H1 (cell line): ENCODE measurements around the gene C2CD5.

Experiments
- NRF1 ChIP-seq: IDR thresholded peaks from 2 replicates; pipeline ENCODE4 v1.6.1; 2011; ENCODE audit warnings: mild to moderate bottlenecking, low read depth, low read length, improper control_type of control experiment
- TF ChIP-seq, protein P1 (sequence below), 3 experiments: IDR thresholded peaks; 1 replicate in 2 of 3; 2 replicates in 1 of 3; pipeline versions ENCODE4 v1.5.1 to v1.6.1; 2011; ENCODE audit warnings: low read length in 3 of 3, mild to moderate bottlenecking in 3 of 3, inconsistent platforms in 2 of 3, low read depth in 1 of 3, moderate library complexity in 1 of 3; ENCODE audit not compliant: insufficient read depth in 1 of 3; ENCODE audit errors: control extremely low read depth in 1 of 3

- TF ChIP-seq, protein P1, sequence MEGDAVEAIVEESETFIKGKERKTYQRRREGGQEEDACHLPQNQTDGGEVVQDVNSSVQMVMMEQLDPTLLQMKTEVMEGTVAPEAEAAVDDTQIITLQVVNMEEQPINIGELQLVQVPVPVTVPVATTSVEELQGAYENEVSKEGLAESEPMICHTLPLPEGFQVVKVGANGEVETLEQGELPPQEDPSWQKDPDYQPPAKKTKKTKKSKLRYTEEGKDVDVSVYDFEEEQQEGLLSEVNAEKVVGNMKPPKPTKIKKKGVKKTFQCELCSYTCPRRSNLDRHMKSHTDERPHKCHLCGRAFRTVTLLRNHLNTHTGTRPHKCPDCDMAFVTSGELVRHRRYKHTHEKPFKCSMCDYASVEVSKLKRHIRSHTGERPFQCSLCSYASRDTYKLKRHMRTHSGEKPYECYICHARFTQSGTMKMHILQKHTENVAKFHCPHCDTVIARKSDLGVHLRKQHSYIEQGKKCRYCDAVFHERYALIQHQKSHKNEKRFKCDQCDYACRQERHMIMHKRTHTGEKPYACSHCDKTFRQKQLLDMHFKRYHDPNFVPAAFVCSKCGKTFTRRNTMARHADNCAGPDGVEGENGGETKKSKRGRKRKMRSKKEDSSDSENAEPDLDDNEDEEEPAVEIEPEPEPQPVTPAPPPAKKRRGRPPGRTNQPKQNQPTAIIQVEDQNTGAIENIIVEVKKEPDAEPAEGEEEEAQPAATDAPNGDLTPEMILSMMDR (IDR thresholded peaks at IDR 0.05; ENCODE audit: control extremely low read depth in 1 of 3, insufficient read depth in 1 of 3, low read depth in 1 of 3, low read length in 3 of 3), result no peak
- TF ChIP-seq NRF1, result no peak
These were observed 33.3 kb upstream of the C2CD5 start for GRCh38 chr12:22577667-22578066.
